Type B pancreatic cell (in vitro differentiated cells): ENCODE data around the gene PAM16. TPM values are rescaled to one million over a fixed set of nuclear protein-coding genes. Genes with fewer than 3 reads are reported as not detected.

ENCODE experiments used
- DNase-seq: peaks from one replicate; pipeline ENCODE4 v3.0.0; 2021; ENCODE audit warnings: mixed read lengths; ENCODE audit not compliant: unreplicated experiment; ENCODE audit errors: extremely low spot score
- H3K27ac Mint-ChIP-seq: 2 replicates; pipeline ENCODE4 v1.8.0; 2021; ENCODE audit warnings: mild to moderate bottlenecking, mixed read lengths
- H3K27me3 Mint-ChIP-seq: 2 replicates; pipeline ENCODE4 v1.8.0; 2021; ENCODE audit warnings: mixed read lengths
- H3K36me3 Mint-ChIP-seq: 2 replicates; pipeline ENCODE4 v1.8.0; 2021; ENCODE audit warnings: mixed read lengths
- H3K4me1 Mint-ChIP-seq: one replicate; pipeline ENCODE4 v1.8.0; 2021; ENCODE audit warnings: mixed read lengths; ENCODE audit not compliant: unreplicated experiment
- H3K4me3 Mint-ChIP-seq: 2 replicates; pipeline ENCODE4 v1.8.0; 2021; ENCODE audit warnings: mild to moderate bottlenecking, mixed read lengths
- H3K9me3 Mint-ChIP-seq: 2 replicates; pipeline ENCODE4 v1.8.0; 2021; ENCODE audit warnings: mixed read lengths
- total RNA-seq: library from RNA; stranded (reverse); gene quantifications from 2 replicates; pipeline ENCODE4 v1.2.1, GENCODE V29; 2021; ENCODE audit warnings: low replicate concordance
- TF ChIP-seq, protein P1 (sequence below): fragments of 200-600 bp; sonication (generic); conservative IDR thresholded peaks from 2 replicates; pipeline ENCODE4 v1.5.0; 2021; ENCODE audit warnings: antibody characterized with exemption, mild to moderate bottlenecking

The PAM16 gene
- total RNA-seq, 1 donor from 2014 or later: 39.3 TPM

DNA sequence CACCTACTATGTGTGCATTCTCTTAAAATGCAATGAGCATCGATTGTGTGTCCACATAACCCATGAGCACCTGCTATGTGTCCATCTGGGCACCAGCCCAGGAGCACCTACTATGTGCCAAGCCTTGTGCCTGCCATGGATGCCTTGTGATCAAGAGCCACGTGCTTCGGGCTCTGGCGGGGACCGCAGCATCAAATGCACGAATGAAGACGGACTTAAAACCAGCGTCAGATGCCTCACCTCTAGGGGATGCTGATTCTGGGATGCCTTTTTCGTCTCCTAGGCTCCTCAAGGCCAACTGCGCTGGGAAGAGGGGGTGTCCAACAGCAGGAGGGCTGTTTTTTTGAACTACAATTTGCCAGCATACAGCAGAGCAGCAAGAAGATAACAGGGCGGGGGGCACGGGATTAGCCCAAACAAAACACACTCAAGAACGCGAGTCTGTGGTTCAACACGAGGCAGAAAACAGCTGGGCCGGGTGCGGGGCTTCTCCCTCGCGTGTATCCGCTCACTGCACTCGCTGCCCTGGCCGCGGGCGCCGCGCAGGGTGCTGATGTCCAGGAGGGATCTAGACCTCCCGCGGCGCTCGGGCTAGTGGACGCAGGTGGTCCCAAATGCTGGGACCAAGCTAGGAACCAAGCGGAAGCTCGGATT, 36.5 kb downstream of the PAM16 start:
- H3K4me3 Mint-ChIP-seq: peak overlapping the region; percentile 94
- no peaks in the 10 kb centered on the region for H3K36me3 Mint-ChIP-seq
- peak overlapping the region; percentile 92 for H3K27ac Mint-ChIP-seq
- no peak for DNase-seq
- peaks cover 19% of the 10 kb centered on the region for H3K4me1 Mint-ChIP-seq
- no peaks in the 10 kb centered on the region for H3K9me3 Mint-ChIP-seq
- H3K27me3 Mint-ChIP-seq: peaks cover 10% of the 10 kb centered on the region
- TF ChIP-seq, protein P1, sequence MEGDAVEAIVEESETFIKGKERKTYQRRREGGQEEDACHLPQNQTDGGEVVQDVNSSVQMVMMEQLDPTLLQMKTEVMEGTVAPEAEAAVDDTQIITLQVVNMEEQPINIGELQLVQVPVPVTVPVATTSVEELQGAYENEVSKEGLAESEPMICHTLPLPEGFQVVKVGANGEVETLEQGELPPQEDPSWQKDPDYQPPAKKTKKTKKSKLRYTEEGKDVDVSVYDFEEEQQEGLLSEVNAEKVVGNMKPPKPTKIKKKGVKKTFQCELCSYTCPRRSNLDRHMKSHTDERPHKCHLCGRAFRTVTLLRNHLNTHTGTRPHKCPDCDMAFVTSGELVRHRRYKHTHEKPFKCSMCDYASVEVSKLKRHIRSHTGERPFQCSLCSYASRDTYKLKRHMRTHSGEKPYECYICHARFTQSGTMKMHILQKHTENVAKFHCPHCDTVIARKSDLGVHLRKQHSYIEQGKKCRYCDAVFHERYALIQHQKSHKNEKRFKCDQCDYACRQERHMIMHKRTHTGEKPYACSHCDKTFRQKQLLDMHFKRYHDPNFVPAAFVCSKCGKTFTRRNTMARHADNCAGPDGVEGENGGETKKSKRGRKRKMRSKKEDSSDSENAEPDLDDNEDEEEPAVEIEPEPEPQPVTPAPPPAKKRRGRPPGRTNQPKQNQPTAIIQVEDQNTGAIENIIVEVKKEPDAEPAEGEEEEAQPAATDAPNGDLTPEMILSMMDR: no peak

DNA sequence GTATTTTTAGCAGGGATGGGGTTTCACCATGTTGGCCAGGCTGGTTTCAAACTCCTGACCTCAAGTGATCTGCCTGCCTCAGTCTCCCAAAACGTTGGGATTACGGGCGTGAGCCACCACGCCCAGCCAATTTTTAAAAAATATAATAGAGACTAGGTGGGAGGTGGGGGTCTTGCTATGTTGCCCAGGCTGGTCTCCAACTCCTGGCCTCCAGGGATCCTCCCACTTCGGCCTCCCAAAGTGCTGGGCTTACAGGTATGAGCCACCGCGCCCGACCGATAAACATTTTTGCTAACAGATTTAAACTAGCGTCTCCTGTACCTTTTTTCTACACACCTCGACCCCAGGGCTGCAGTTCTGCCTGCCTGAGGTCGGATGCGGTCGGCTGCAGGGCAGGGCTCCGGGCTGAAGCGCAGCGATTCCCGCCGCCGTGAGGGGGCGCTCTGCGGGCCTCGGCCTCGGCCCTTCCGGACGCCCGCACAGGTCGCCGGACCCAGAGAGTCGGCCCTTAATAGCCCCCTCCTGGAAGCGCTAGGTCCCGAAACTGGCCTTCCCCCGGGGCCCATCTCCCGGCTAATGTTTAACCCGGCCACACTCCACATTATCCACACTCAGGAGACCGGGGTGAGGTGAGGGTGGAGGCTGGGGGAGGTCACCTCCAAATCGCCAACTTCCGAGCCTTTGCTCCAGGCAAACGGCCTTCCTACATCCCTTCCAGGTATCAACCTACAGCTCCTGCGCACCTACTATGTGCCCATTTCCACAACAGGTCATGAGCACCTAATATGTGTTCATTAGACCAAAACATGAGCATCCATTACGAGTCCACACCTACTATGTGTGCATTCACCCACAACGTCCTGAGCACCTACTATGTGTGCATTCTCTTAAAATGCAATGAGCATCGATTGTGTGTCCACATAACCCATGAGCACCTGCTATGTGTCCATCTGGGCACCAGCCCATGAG, 37.3 kb downstream of the PAM16 start:
- no peaks in the 10 kb centered on the region for H3K36me3 Mint-ChIP-seq
- no peak for DNase-seq
- peak overlapping the region; percentile 92 for H3K27ac Mint-ChIP-seq
- H3K4me3 Mint-ChIP-seq: peak overlapping the region; percentile 94
- TF ChIP-seq, protein P1: peak; percentile 86
- peaks cover 10% of the 10 kb centered on the region for H3K27me3 Mint-ChIP-seq
- peaks cover 25% of the 10 kb centered on the region for H3K4me1 Mint-ChIP-seq
- H3K9me3 Mint-ChIP-seq: no peaks in the 10 kb centered on the region

DNA sequence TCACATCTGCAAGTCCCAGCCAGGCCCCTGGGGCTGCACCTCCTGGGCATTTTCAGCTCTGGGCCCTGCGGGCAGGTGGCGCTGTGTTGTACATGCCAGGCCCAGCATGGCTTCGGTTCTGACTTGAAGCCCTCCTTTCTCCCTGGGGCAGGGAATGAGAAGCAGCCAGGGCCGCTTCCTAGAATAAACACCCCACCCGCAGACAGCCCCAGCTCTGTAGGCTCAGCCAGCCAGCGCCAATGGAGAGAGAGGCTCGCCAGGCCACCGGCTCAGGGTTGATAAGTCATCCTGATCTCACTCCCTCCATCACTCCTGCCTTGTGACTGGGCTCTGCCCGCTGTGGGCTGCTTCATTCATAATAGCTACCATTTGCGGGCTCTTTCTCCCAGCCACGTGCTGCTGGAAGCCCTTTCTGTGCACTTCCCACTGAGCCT, 41.3 kb downstream of the PAM16 start:
- Mint-ChIP-seq H3K9me3 (no peaks in the 10 kb centered on the region), H3K27me3 (peaks cover 9% of the 10 kb centered on the region), H3K4me1 (peaks cover 32% of the 10 kb centered on the region), H3K27ac (peak overlapping the region; percentile 14), H3K4me3 (no peak overlapping the region), H3K36me3 (no peaks in the 10 kb centered on the region)
- no peak for DNase-seq
- TF ChIP-seq, protein P1: peak; percentile 71

DNA sequence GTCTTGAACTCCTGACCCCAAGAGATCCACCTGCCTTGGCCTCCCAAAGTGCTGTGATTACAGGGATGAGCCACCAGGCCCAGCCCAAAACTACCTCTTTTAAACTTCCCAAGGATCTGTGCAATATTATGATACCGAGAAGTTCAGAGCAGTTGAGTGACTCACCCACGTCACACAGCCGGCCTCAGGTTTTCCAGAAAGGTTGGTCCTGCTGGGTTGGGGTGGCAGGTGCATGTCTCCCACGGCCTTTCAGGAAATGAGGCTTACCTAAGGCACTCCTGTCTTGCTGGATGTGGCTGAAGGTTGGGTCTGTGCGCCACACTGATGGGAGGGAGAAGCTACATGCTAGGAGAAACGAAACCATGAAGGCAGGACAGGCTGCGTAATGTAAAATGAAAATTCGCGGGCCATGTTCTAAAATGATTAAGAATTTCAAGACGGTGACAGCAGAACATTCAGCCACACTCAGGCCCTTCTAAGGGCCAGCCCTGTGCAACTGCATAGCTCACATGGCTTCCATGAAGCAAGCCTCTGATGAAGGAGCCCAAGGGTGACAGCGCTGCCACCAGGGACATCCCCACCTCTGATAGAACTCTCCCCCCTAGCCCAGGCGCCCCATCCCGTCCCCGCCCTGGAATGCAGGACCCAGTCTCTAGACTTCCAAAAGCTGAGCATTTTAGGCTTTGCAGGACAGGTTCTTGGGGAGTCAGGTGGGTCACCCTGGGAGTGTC, 41.9 kb downstream of the PAM16 start:
- TF ChIP-seq, protein P1: peak; percentile 0
- Mint-ChIP-seq H3K4me1 (peaks cover 31% of the 10 kb centered on the region), H3K9me3 (no peaks in the 10 kb centered on the region), H3K27me3 (peaks cover 3% of the 10 kb centered on the region), H3K27ac (peak overlapping the region; percentile 13), H3K4me3 (peak overlapping the region; percentile 49), H3K36me3 (no peaks in the 10 kb centered on the region)
- no peak for DNase-seq

DNA sequence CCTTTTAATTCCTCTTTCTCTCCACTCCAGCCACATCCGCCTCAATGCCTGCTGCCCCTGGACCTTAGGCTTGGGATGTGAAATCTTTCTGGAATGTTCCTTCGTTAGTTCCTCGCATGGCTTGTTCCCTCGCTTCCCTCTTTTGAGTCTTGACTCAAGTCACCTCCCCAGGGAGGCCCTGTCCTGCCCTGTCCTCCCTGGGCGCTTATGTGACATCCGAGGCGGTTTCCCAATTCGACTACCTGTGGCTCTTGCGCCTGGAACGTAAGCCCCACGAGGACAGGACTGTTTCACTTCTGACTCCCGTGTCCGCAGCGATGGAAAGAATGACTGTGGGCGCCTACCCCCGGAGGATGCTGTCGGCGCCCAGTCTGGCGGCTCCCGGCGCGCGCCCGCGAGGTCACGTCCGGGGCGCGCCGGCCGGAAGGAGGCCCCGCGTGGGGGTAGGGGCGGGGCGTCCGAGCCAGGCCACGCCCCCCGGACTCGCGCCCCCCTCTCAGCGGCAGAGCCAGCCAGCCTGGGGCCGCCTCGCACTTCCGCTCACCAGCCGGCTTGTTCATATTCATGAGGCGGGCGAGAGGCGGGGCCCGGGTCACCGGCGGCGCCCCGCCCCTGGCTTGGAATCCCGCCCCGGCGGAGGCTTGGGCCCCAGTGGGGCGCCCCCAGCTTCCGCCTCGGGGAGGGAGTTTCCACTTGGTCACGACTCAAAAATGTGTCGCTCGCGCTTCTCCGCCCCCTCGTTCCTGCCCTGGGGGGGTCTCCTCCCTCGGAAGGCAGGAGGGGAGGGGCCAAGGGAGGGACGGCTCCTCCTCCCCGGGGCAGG, 43.7 kb downstream of the PAM16 start:
- Mint-ChIP-seq H3K36me3 (no peaks in the 10 kb centered on the region), H3K9me3 (no peaks in the 10 kb centered on the region)

More for the DNA sequence above, 43.7 kb downstream of the PAM16 start:
- peaks cover 36% of the 10 kb centered on the region for H3K4me1 Mint-ChIP-seq
- peak; percentile 92 for DNase-seq
- TF ChIP-seq, protein P1: no peak
- H3K4me3 Mint-ChIP-seq: peak overlapping the region; percentile 88
- no peaks in the 10 kb centered on the region for H3K27me3 Mint-ChIP-seq
- H3K27ac Mint-ChIP-seq: peak overlapping the region; percentile 92
